Measurements from ENCODE around the gene MALT1. TPM values are rescaled to one million over a fixed set of nuclear protein-coding genes. Genes with fewer than 3 reads are reported as not detected.

The MALT1 gene
- total RNA-seq, 1 donor from 2014 or later, result 28.4 TPM

DNA sequence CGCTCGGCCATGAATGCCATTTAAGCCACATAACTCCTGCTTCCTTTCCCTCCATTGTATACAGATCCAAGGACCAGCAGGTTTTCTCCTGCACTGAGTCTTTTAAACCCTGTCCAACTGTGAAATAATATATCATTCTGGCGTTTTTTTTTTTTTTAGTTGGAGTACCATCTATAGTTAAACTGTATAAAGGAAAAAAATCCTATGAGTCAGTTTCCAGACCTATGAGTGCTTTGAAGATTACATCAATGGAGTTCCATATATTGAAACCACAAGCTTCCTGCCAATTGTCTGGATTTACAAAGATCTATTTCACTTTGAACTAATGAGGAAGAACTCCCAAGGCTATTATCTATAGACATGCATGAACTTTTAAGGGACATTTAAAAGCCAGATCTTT, 2.4 kb upstream of the MALT1 start:
- no peak for DNase-seq (ENCODE audit: low spot score)
- TF ChIP-seq, protein P1, sequence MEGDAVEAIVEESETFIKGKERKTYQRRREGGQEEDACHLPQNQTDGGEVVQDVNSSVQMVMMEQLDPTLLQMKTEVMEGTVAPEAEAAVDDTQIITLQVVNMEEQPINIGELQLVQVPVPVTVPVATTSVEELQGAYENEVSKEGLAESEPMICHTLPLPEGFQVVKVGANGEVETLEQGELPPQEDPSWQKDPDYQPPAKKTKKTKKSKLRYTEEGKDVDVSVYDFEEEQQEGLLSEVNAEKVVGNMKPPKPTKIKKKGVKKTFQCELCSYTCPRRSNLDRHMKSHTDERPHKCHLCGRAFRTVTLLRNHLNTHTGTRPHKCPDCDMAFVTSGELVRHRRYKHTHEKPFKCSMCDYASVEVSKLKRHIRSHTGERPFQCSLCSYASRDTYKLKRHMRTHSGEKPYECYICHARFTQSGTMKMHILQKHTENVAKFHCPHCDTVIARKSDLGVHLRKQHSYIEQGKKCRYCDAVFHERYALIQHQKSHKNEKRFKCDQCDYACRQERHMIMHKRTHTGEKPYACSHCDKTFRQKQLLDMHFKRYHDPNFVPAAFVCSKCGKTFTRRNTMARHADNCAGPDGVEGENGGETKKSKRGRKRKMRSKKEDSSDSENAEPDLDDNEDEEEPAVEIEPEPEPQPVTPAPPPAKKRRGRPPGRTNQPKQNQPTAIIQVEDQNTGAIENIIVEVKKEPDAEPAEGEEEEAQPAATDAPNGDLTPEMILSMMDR (IDR thresholded peaks at IDR 0.05), result no peak
- TF ChIP-seq EZH2phosphoT487 (IDR thresholded peaks at IDR 0.05) (no peak), EZH2 (IDR thresholded peaks at IDR 0.05) (no peak)
- Histone ChIP-seq H3K9me3 (ENCODE audit: low read depth) (no peaks in the 10 kb centered on the region), H3K36me3 (no peaks in the 10 kb centered on the region), H3K4me2 (no peak overlapping the region), H2AFZ (replicated peaks) (no peak overlapping the region), H3K4me3 (no peak overlapping the region), H3K27ac (no peak overlapping the region), H3K9ac (no peak overlapping the region), H3F3A (ENCODE audit: low read depth) (peaks cover 14% of the 10 kb centered on the region), H3K79me2 (ENCODE audit: low read depth) (peaks cover 20% of the 10 kb centered on the region), H3K4me1 (peaks cover 15% of the 10 kb centered on the region), H3K27me3 (peaks cover 6% of the 10 kb centered on the region), H4K20me1 (ENCODE audit: low read depth) (peaks cover 13% of the 10 kb centered on the region)
- Mint-ChIP-seq H3K36me3 (peaks cover 4% of the 10 kb centered on the region), H3K9me3 (no peaks in the 10 kb centered on the region), H3K27ac (no peak overlapping the region), H3K4me3 (no peak overlapping the region), H3K4me1 (peaks cover 25% of the 10 kb centered on the region), H3K27me3 (ENCODE audit: insufficient read depth, low read depth) (no peaks in the 10 kb centered on the region)

DNA sequence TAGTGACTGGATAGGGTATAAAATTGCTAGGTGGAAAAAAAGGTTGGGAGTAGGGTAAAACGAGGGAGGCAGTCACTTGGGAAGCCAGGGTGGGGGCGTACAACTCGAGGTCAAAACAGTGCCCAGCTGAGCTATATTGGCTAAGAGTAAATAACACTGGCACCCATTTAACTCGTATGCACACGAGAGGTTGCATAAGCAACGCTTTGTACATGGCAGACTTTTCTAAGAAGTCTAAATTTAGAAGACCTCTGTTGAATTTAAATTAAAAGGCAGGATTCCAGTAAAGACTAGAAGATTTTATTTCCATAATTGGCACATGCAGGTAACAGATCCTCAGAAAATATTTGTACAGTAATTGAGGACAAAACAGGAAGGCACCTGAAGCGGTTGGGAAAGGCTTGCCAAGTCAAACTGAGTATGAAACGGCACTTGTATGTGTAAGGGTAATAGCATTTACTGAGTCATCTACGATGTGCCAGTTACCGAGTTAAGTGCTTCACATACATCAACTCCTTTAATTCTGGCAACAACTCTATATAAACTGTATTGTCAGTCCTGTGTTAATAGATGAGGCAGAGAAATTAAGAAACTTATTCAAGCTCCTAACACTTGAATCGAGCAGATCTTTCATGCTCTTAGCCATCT, 1.4 kb upstream of the MALT1 start:
- H3K4me3 Mint-ChIP-seq, result peak overlapping the region; percentile 90
- peaks cover 11% of the 10 kb centered on the region for H3K36me3 Mint-ChIP-seq
- Histone ChIP-seq H3K4me1 (peaks cover 19% of the 10 kb centered on the region), H2AFZ (replicated peaks) (no peak overlapping the region), H3K9ac (no peak overlapping the region), H3K9me3 (ENCODE audit: low read depth) (no peaks in the 10 kb centered on the region), H3K4me3 (peak overlapping the region; percentile 58), H3F3A (ENCODE audit: low read depth) (peaks cover 14% of the 10 kb centered on the region), H3K4me2 (peak overlapping the region; percentile 74), H4K20me1 (ENCODE audit: low read depth) (peaks cover 16% of the 10 kb centered on the region), H3K27me3 (peaks cover 6% of the 10 kb centered on the region), H3K27ac (no peak overlapping the region), H3K79me2 (ENCODE audit: low read depth) (peaks cover 24% of the 10 kb centered on the region), H3K36me3 (no peaks in the 10 kb centered on the region)
- H3K27me3 Mint-ChIP-seq (ENCODE audit: insufficient read depth, low read depth), result no peaks in the 10 kb centered on the region
- TF ChIP-seq, protein P1 (IDR thresholded peaks at IDR 0.05), result no peak
- no peak for TF ChIP-seq EZH2 (IDR thresholded peaks at IDR 0.05)
- TF ChIP-seq EZH2phosphoT487 (IDR thresholded peaks at IDR 0.05), result no peak
- H3K4me1 Mint-ChIP-seq, result peaks cover 33% of the 10 kb centered on the region
- no peak overlapping the region for H3K27ac Mint-ChIP-seq
- no peak for DNase-seq (ENCODE audit: low spot score)
- no peaks in the 10 kb centered on the region for H3K9me3 Mint-ChIP-seq

DNA sequence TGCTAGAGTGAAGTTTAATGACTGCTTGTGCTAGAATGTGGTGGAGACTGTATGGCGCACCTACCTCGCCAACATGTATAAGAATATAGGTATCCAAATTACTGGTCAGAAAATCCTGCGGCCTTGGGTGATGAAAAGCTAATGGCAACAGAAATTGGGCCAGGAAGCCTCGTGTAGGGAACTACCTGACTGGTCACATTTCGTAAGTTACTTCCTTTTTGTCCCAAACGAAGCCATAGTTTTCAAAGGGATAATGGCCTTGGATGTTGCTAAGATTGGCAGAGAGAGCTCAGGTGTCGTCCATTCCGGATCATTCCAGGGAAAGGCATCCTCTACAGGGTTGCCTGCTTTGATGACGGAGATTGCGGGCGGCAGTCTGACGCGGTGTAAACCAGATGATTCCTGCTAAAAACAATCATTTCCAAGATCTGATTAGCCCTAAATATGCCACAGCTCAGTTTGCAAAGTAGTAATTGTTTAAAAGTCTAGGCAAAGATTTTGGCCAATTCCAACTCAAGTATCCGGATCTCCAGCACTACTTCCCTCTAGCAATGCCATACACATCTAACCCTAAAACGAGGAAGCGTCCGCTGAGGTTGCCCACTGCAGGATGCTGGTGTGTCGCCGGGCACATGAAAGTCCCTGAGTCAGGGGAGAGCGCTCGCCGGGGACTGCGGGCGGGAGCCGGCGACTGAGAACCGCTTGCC, 708 bp upstream of the MALT1 start:
- peaks cover 19% of the 10 kb centered on the region for H3K4me1 ChIP-seq
- no peak overlapping the region for H3K9ac ChIP-seq
- H3K27me3 ChIP-seq, result peaks cover 6% of the 10 kb centered on the region
- no peaks in the 10 kb centered on the region for H3K9me3 ChIP-seq (ENCODE audit: low read depth)
- H3K4me3 Mint-ChIP-seq, result peak overlapping the region; percentile 90
- H3K27ac Mint-ChIP-seq, result no peak overlapping the region
- H4K20me1 ChIP-seq (ENCODE audit: low read depth), result peaks cover 16% of the 10 kb centered on the region
- H3F3A ChIP-seq (ENCODE audit: low read depth), result peaks cover 14% of the 10 kb centered on the region
- H3K4me2 ChIP-seq, result peak overlapping the region; percentile 74
- H3K27ac ChIP-seq, result peak overlapping the region; percentile 2
- H3K79me2 ChIP-seq (ENCODE audit: low read depth), result peaks cover 31% of the 10 kb centered on the region
- no peaks in the 10 kb centered on the region for H3K9me3 Mint-ChIP-seq
- peaks cover 33% of the 10 kb centered on the region for H3K4me1 Mint-ChIP-seq
- peaks cover 11% of the 10 kb centered on the region for H3K36me3 Mint-ChIP-seq
- no peaks in the 10 kb centered on the region for H3K27me3 Mint-ChIP-seq (ENCODE audit: insufficient read depth, low read depth)
- H3K4me3 ChIP-seq, result peak overlapping the region; percentile 58
- no peaks in the 10 kb centered on the region for H3K36me3 ChIP-seq
- H2AFZ ChIP-seq (replicated peaks), result peak overlapping the region; percentile 77
- peak; percentile 21 for DNase-seq (ENCODE audit: low spot score)
- TF ChIP-seq EZH2 (IDR thresholded peaks at IDR 0.05) (no peak), EZH2phosphoT487 (IDR thresholded peaks at IDR 0.05) (no peak)
- TF ChIP-seq, protein P1 (IDR thresholded peaks at IDR 0.05), result no peak
